ENCODE measurements around the gene CCDC12.

DNA sequence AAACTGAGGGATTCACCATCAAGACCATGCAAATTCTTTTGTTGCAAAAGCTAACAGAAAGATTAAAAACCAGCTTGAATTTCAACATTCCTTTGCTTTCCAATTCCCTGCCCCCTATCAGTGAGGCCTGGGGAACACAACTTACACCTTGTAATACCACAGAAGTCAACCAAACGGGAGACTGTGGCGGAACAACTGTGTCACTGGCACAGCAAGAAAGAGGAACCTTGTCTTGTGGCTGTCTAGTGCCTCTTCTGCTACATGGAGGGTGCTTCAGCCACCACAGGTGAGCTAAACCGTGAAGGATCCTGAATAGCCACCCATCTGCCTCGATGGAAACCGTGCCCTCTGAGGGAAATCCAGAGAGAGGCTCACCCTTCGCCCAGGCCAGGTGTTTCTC is 11.4 kb downstream of the CCDC12 start:
- no peak for TF ChIP-seq EZH2 (IDR thresholded peaks at IDR 0.05; ENCODE audit: borderline replicate concordance, insufficient read depth, low read depth, low read length, poor library complexity, severe bottlenecking)
- TF ChIP-seq, protein P1, sequence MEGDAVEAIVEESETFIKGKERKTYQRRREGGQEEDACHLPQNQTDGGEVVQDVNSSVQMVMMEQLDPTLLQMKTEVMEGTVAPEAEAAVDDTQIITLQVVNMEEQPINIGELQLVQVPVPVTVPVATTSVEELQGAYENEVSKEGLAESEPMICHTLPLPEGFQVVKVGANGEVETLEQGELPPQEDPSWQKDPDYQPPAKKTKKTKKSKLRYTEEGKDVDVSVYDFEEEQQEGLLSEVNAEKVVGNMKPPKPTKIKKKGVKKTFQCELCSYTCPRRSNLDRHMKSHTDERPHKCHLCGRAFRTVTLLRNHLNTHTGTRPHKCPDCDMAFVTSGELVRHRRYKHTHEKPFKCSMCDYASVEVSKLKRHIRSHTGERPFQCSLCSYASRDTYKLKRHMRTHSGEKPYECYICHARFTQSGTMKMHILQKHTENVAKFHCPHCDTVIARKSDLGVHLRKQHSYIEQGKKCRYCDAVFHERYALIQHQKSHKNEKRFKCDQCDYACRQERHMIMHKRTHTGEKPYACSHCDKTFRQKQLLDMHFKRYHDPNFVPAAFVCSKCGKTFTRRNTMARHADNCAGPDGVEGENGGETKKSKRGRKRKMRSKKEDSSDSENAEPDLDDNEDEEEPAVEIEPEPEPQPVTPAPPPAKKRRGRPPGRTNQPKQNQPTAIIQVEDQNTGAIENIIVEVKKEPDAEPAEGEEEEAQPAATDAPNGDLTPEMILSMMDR (IDR thresholded peaks at IDR 0.05), result no peak

Measured in B cell (primary cell).